A673 (cell line): ENCODE data around the gene GPS1. TPM values are rescaled to one million over a fixed set of nuclear protein-coding genes. Genes with fewer than 3 reads are reported as not detected.

Source experiments
- BruUV-seq: library from RNA; stranded (reverse); fragments of 400-500 nt; replicated peaks from 2 replicates; lab custom pipeline; 2021; lab: Mats Ljungman, UMichigan
- CTCF ChIA-PET: fragments of 300-600 bp; sonication (Branson Sonifier 250); formaldehyde crosslinking; loops from one replicate; lab custom pipeline; 2022; ENCODE audit warnings: antibody characterized with exemption; lab: Charles Lee
- POLR2A ChIA-PET: fragments of 300-600 bp; sonication (Branson Sonifier 250); formaldehyde crosslinking; loops from one replicate; lab custom pipeline; 2022; ENCODE audit warnings: antibody characterized with exemption; ENCODE audit not compliant: low non-redundant PET; lab: Charles Lee
- DNase-seq: peaks from one replicate; pipeline ENCODE4 v3.0.0-alpha.2; 2015; ENCODE audit warnings: low spot score
- H3K27ac ChIP-seq: fragments of 200-600 bp; sonication (generic); 2 replicates; pipeline ENCODE4 v1.5.1; 2016; ENCODE audit warnings: mixed run types, low read depth, mild to moderate bottlenecking, mixed read lengths, antibody characterized with exemption, low read length; ENCODE audit not compliant: poor library complexity, severe bottlenecking
- H3K27me3 ChIP-seq: fragments of 200-600 bp; sonication (generic); replicated peaks from 2 replicates; pipeline ENCODE4 v1.6.1; 2017; ENCODE audit warnings: mixed run types, low read depth, mild to moderate bottlenecking, mixed read lengths, antibody characterized with exemption, low read length; ENCODE audit not compliant: insufficient read depth, poor library complexity
- H3K36me3 ChIP-seq: fragments of 200-600 bp; sonication (generic); 2 replicates; pipeline ENCODE4 v1.6.1; 2016; ENCODE audit warnings: mixed run types, mild to moderate bottlenecking, mixed read lengths, antibody characterized with exemption, low read length; ENCODE audit not compliant: insufficient read depth, poor library complexity, severe bottlenecking
- H3K4me1 ChIP-seq: fragments of 200-600 bp; sonication (generic); 2 replicates; pipeline ENCODE4 v1.6.1; 2017; ENCODE audit warnings: mixed run types, mild to moderate bottlenecking, mixed read lengths, antibody characterized with exemption, low read length; ENCODE audit not compliant: insufficient read depth, poor library complexity, severe bottlenecking
- H3K4me3 ChIP-seq: fragments of 200-600 bp; sonication (generic); 2 replicates; pipeline ENCODE4 v1.5.1; 2016; ENCODE audit warnings: low read depth, mixed run types, mild to moderate bottlenecking, mixed read lengths, low read length; ENCODE audit not compliant: poor library complexity, severe bottlenecking
- H3K9me3 ChIP-seq: fragments of 200-600 bp; sonication (generic); 2 replicates; pipeline ENCODE4 v1.6.1; 2016; ENCODE audit warnings: mixed run types, low read depth, mild to moderate bottlenecking, mixed read lengths, antibody characterized with exemption, low read length; ENCODE audit not compliant: poor library complexity, severe bottlenecking
- CTCF ChIP-seq: fragments of 300-800, 200-600 bp; sonication (generic); conservative IDR thresholded peaks from 2 replicates; pipeline ENCODE4 v1.5.1; 2017; ENCODE audit warnings: low read depth, mild to moderate bottlenecking, antibody characterized with exemption, low read length, moderate library complexity, mixed read lengths
- EZH2 ChIP-seq: fragments of 200-600 bp; sonication (generic); IDR thresholded peaks from 2 replicates; pipeline ENCODE4 v1.6.1; 2017; ENCODE audit warnings: borderline replicate concordance, low read depth, mild to moderate bottlenecking, mixed read lengths, antibody characterized with exemption, low read length; ENCODE audit not compliant: poor library complexity, severe bottlenecking
- intact Hi-C: fragments of 100-400 bp; cut with micrococcal nuclease; formaldehyde crosslinking; loops from one replicate; pipeline ENCODE4 v1.10.0; 2022; ENCODE audit not compliant: unreplicated experiment
- total RNA-seq: library from RNA; stranded (reverse); gene quantifications from 2 replicates; pipeline ENCODE4 v1.2.3, GENCODE V29; 2021

The GPS1 gene
- total RNA-seq, 1 experiment from 2014 or later: 162 TPM

- TF ChIP-seq CTCF (no peak), EZH2 (no peak)
- no peak for DNase-seq
- Histone ChIP-seq H3K4me3 (no peak overlapping the region), H3K27ac (no peak overlapping the region), H3K9me3 (no peaks in the 10 kb centered on the region), H3K36me3 (peaks cover 55% of the 10 kb centered on the region), H3K27me3 (no peaks in the 10 kb centered on the region), H3K4me1 (peaks cover 9% of the 10 kb centered on the region)
- CTCF ChIA-PET: interaction anchor here (0.8 kb wide), 1 partner anchor 16 kb away, joined by 5 read pairs; the partner anchor contains the start of gene DCXR
- BruUV-seq: TSS peak; percentile 14
- intact Hi-C loops: no loop called here
- POLR2A ChIA-PET: no interaction called here
Measured at GRCh38 chr17:82053556-82054263, 2.0 kb downstream of the GPS1 start.

GRCh38 chr17:82054351-82055022 lies 2.8 kb downstream of the GPS1 start:
- POLR2A ChIA-PET: no interaction called here

More at GRCh38 chr17:82054351-82055022, 2.8 kb downstream of the GPS1 start:
- DNase-seq: no peak
- no TSS peak for BruUV-seq
- no peak overlapping the region for H3K27ac ChIP-seq
- CTCF ChIA-PET: no interaction called here
- no peaks in the 10 kb centered on the region for H3K9me3 ChIP-seq
- H3K27me3 ChIP-seq: no peaks in the 10 kb centered on the region
- intact Hi-C loops: no loop called here
- H3K4me1 ChIP-seq: peaks cover 9% of the 10 kb centered on the region
- H3K36me3 ChIP-seq: peaks cover 55% of the 10 kb centered on the region
- TF ChIP-seq CTCF (no peak), EZH2 (no peak)
- H3K4me3 ChIP-seq: no peak overlapping the region
